K562 (cell line): ENCODE measurements around the gene RASGRP1.

Experiments used
- MAFK ChIP-seq: IDR thresholded peaks from 2 replicates; pipeline ENCODE4 v1.6.1; 2011; ENCODE audit warnings: low read length, improper control_type of control experiment
- SUPT5H ChIP-seq: fragments of 450-650 bp; IDR thresholded peaks from 2 replicates; pipeline ENCODE4 v1.6.1; 2016
- TBL1XR1 ChIP-seq, 2 experiments: IDR thresholded peaks; 2 replicates each; pipeline ENCODE4 v1.6.1; 2012; ENCODE audit warnings: improper control_type of control experiment in 2 of 2, low read length in 2 of 2, mild to moderate bottlenecking in 1 of 2
- TGIF2 ChIP-seq: sonication (generic); formaldehyde crosslinking; IDR thresholded peaks from 2 replicates; pipeline ENCODE4 v1.8.1; 2022; ENCODE audit warnings: mild to moderate bottlenecking, missing genetic modification reagents, moderate library complexity
- TF ChIP-seq, protein P1 (sequence below), 3 experiments: IDR thresholded peaks in 2 of 3; conservative IDR thresholded peaks in 1 of 3; 2 replicates each; pipeline ENCODE4 v1.5.1; 2011 to 2012; ENCODE audit warnings: low read length in 3 of 3, mild to moderate bottlenecking in 3 of 3, control low read depth in 2 of 3, improper control_type of control experiment in 1 of 3, inconsistent platforms in 1 of 3, low read depth in 1 of 3, mixed read lengths in 1 of 3, moderate library complexity in 1 of 3; ENCODE audit not compliant: insufficient read depth in 2 of 3

DNA sequence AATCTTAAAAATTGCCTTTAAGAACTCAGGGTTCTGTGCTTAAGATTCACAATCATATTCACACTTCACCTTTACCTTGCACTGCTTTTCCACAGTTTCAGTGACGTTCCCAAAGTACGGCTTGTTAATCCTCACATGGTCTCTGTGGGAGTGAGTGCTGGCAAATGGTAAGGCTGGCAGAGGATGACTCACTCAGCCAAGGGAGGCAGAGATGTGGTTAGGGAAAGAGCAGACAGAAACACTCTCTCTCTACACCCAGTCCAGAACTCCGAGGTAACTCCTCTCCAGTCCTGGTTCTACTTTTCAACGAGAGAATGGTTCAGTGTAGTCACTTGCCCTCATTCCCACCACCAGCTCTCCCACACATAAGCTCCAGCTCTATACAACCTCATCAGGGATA lies 33.1 kb downstream of the RASGRP1 start:
- TF ChIP-seq MAFK (no peak), TBL1XR1 (IDR thresholded peaks at IDR 0.05; ENCODE audit: low read length in 2 of 2) (no peak), TGIF2 (CRISPR knock-in tag) (no peak), SUPT5H (no peak)
- TF ChIP-seq, protein P1, sequence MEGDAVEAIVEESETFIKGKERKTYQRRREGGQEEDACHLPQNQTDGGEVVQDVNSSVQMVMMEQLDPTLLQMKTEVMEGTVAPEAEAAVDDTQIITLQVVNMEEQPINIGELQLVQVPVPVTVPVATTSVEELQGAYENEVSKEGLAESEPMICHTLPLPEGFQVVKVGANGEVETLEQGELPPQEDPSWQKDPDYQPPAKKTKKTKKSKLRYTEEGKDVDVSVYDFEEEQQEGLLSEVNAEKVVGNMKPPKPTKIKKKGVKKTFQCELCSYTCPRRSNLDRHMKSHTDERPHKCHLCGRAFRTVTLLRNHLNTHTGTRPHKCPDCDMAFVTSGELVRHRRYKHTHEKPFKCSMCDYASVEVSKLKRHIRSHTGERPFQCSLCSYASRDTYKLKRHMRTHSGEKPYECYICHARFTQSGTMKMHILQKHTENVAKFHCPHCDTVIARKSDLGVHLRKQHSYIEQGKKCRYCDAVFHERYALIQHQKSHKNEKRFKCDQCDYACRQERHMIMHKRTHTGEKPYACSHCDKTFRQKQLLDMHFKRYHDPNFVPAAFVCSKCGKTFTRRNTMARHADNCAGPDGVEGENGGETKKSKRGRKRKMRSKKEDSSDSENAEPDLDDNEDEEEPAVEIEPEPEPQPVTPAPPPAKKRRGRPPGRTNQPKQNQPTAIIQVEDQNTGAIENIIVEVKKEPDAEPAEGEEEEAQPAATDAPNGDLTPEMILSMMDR (IDR thresholded peaks at IDR 0.05 in 2 of 3, conservative IDR thresholded peaks at IDR 0.05 in 1 of 3; ENCODE audit: insufficient read depth in 2 of 3, low read depth in 1 of 3, low read length in 3 of 3), result no peak
